GM21447 (cell line): ENCODE measurements around the gene GRID1.

ENCODE experiments used
- ATAC-seq: cut with Tn5 transposase; IDR thresholded peaks from one replicate; pipeline ENCODE4 v1.9.1; 2021; ENCODE audit not compliant: unreplicated experiment

The GRID1 gene

GRCh38 chr10:86217371-86218080 is 149.1 kb downstream of the GRID1 start:
- no peak for ATAC-seq

GRCh38 chr10:86216886-86217285 is 149.7 kb downstream of the GRID1 start:
- no peak for ATAC-seq

- no peak for ATAC-seq
Measured at GRCh38 chr10:86215712-86216111, 150.9 kb downstream of the GRID1 start.

DNA sequence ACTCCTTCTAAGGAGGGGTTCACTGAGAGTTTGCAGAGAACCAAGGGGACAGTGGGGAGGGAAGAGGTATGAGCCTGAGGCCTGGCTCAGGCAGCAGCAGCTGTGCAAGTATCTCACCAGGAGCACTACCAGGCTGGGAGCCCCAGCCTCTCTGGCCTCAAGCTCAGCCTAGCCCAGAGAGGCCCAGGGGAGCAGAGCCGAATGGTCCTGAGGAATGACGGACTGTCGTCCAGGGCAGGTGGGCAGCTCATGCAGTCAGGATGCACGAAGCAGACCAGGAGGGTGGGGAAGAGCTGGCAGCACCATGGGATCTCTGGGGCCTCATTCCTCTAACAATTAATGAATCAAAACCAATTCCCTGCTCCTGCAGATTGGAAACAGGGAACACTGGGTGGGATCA is 151.5 kb downstream of the GRID1 start:
- ATAC-seq = no peak

- ATAC-seq = no peak
Measured at GRCh38 chr10:86213148-86213547, 153.4 kb downstream of the GRID1 start.

DNA sequence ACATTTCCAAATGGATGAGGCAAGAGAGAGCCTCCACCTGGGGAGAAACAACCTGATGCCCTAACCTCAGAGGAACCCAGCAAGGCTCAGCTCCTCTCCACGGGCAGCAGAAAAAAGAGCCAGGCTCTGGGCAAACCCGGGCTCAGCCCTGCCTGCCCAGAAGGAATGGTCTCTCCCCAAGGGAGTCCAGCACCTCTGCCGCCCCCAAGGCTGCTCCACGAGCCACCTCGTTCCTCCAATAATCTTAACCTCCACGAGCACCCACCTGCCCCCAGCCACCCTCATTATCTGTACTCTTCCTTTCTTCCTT is 154.2 kb downstream of the GRID1 start:
- no peak for ATAC-seq

DNA sequence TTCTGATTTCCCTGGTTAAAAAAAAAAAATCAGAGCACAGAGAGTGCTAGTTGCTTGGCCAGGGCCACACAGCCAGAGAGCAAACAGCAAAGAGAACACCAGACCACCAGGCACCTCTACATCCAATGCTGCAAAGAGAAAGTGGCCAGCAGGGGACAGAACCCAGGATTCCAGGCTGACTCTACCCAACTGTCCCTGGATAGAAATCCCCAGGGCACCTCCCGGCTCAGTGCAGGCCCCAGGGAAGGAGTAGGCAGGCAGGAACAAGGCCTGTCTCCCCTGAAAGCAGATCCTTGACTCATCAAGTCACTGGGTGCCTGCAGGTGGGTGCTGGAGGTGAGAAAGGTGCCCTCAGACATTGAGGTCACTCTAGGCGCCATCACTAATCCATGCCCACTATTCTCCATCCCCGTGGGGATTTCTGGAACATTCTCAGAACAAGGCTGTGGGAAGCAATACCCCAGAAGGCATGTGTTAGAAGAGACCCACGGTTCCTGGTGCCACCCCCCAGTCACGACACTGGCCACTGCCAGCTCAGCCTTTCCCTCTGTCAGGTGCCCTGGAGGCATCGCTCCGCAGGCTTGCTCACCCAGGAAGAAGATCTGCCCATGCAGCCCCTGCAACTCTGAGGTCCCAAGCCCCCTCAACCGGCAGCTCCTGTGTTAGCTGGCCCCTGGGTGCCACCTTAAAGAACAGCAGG is 154.8 kb downstream of the GRID1 start:
- no peak for ATAC-seq

DNA sequence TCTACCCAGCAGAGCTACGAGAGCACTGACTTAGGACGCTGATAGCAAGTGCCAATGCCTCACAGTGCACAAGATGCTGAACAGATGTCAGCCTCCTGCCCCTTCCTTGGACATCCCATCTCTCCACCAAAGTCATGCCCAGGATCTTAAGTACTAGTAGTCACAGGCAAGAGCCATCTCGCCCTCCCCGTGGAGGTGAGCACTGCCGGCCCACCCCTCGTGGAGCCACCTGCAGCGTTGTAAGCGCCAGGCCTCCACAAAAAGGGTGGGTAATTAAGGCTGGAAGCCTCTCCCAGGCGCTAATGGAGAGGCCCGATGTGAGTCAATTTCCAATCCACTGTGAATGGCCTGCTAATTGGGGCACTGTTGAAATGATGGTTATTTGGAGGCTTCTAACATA is 156.2 kb downstream of the GRID1 start:
- ATAC-seq = no peak

- no peak for ATAC-seq
Measured at GRCh38 chr10:86209726-86210125, 156.9 kb downstream of the GRID1 start.

GRCh38 chr10:86207226-86207625 is 159.4 kb downstream of the GRID1 start:
- no peak for ATAC-seq

GRCh38 chr10:86206240-86206579 is 160.4 kb downstream of the GRID1 start:
- no peak for ATAC-seq

DNA sequence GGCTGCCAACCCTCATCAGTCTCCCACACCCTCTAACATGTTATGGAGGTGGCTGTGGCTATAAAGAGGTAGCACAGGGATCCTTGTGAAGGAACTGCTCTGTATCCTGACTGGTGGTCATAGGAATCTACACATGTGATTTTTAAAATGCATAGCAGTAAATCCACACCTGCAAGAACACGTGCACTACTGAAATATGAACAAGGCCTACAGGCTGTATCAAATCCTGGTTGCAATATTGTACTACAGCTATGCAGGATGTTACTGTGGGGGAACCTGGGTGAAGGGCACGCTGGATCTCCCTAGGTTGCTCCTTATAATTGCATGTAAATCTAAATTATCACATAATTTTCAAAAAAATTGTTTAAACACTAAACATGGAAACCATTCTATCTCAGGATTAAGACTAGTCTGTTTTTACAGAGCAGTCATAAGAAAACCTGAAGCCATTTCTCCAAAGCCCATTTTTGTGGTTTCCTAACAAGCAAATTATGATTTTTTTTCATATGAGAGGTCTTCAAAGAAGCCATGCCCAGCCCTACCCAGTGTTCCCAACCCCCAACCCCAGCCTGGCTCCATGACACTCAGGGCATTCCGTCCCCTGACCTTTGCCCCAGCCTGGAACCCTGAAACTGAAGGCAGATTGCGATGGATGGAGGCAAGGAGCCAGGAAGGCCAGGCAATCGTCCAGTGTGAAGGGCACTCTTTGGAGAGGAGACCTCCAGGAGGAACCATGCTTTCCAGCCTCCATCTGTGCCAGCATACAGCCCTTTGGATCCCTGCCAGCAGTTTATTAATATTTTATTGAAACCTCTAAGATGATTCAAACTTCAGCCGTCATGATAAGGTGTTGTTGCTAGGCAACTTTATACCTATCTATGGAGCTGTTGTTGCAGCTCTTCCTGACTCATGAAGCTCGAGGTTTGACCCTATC is 161.0 kb downstream of the GRID1 start:
- no peak for ATAC-seq

DNA sequence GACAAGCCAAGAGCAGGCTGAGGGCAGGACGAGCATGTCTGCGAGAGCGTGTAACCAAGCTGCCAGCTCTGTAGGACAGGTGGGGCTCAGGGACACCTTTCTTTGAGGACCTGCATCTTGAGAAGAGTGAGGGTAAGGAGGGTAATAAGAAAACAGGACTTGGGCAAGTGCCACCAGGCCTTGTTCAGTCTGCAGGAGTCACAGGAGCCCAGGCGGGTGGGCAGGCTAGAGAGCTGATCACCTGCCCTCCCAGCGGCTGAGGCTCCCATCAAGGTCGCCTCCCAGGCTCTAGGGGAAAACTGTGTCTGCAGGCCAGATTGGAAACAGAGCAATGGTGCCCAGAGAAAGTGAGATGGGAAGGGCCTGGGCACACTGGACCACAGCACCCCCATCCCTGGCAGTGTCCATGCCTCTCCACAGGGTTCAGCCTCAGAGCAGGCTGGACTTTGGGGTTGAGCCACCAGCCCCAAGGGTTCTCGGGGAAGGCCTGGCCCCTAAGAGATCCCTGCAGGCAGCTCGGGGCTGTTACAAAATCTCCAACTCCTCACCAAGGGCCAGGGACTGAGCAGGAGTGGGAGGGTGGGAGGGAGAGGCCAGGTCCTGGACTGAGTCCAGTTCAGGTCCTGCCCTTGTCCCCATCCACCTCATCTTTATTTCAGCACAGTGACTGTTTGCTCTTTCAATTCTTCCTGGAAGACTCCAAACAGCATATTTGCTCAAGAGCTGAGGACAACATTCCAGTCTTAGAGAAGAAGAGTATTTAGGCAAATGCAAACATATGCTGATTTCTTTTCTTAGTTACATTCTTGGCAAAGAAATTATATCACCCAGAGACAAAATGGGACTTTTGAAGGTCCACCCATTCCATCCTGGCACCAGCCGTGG is 161.9 kb downstream of the GRID1 start:
- no peak for ATAC-seq

- ATAC-seq = no peak
Measured at GRCh38 chr10:86203162-86203905, 163.3 kb downstream of the GRID1 start.

DNA sequence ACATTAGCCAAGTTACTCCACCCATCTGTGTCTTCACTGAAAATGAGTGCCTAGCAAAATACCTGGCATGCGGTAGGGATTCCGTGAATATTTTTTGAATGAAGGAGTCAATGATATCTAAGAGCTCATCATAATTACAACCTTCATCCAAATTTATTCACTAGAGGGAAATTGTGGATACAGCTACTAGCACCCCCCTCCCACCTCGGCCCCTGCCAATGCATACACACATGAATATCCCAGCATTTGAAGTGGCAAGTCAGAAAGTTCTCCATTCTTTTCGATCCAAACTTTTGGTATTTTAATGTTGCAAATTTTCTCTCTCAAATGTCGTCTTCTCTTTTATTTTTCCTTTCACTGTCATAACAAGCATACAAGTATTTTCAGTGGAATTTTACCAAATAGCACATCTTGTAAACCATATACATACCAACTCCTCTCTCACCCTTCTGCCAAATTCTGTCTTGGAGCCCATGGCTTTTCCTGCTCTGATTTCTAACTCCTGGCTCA is 164.3 kb downstream of the GRID1 start:
- ATAC-seq = no peak

GRCh38 chr10:86200867-86201266 is 165.7 kb downstream of the GRID1 start:
- ATAC-seq = no peak

DNA sequence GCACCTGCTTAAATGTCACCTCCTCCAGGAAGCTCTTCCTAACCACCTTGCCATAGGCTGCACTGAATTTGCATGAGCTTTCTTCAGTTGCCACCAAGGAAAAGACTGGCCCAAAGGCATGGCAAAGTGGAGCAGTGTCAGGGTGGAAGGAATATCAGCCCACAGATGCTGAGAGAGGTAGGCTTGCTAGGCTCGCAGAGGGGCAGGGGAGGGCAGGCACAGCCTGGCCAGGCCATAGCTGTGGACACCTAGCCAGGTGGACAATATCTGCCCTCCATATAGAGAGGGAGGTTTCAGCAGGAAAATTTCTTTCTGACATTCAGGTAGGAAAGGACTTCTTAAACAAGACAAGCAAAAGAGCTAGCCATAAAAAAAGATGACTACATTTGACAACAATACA is 166.3 kb downstream of the GRID1 start:
- no peak for ATAC-seq

DNA sequence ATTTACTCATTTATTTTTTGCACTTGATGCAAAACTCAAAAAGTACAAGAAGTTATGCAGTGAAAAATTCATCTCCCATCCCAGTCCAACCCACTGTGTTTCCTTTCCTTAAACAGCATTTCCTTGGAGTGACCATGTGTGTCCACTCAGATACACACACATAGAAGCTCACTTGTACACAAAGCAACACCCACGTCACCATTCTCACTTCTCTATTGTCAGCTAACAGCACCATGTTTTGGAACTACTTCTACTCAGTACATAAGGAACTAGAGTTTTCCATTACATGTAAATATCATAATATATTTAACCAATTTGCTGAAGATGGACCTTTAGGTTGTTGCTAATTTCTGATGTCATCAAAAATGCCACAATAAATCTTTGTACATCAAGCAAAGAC is 167.6 kb downstream of the GRID1 start:
- no peak for ATAC-seq

- no peak for ATAC-seq
Measured at GRCh38 chr10:86198271-86198670, 168.3 kb downstream of the GRID1 start.

DNA sequence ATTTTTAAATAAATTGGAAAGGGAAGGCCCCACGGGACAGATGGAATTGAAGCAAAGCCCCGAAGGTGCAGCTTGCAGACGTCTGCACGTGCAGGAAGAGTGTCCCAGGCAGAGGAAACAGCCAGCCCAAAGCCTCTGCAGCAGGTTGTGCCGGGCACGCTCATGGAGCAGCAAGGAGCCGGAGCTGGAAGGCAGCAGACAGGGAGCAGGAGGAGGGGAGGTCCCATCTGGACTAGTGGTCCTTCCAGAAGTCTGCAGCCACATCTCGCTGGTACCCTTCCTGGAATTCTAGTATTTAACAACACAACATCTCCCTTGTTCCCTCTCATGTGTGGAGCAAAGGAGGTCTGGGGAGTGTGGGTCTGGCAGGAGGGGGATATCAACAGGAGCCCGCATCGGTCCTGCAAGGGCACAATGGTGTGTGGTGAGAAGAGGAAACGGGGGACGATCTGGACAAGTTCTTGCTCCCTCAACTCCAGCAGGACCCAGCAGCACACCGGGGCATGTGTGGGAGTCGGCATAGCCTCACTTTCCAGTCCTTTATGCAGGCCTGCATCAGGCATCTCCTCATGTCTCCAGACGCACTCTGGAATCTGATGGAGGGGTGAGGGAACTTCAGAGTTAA is 169.3 kb downstream of the GRID1 start:
- ATAC-seq = no peak
